ENCODE data around the gene DYNC2I2.

The DYNC2I2 gene

DNA sequence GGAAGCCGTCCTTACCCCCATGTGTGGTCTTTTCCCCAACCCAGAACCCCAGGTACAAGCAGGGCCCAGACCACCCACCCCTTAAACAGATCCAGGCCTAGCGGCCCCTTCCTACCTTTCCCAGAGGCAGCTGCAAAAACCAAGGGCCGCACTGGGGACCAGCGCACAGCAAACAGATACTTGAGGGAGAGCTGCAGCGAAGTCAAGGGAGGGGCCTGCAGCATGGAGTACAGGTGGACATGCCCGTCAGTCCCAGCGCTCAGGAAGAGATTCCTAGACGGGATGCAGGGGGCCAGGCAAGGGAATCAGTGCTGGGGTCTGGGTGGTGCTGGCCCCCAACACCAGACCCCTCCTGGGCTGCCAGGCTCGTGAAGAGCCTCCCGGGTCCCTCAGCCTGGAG, 22.5 kb downstream of the DYNC2I2 start:
- DNase-seq (ENCODE audit: low read depth) = no peak
- no peak overlapping the region for H3K4me3 ChIP-seq (ENCODE audit: low read depth, low read length)
- TF ChIP-seq CTCF (IDR thresholded peaks at IDR 0.05; ENCODE audit: low read depth, low read length) (no peak), POLR2A (IDR thresholded peaks at IDR 0.05; ENCODE audit: extremely low read depth, insufficient read length) (no peak)

GRCh38 chr9:128633601-128634000, 23.0 kb downstream of the DYNC2I2 start:
- H3K4me3 ChIP-seq (ENCODE audit: low read depth, low read length) = no peak overlapping the region
- no peak for DNase-seq (ENCODE audit: low read depth)
- TF ChIP-seq MYC (IDR thresholded peaks at IDR 0.05; ENCODE audit: low read depth, low read length) = no peak
- no peak for TF ChIP-seq MAX (IDR thresholded peaks at IDR 0.05; ENCODE audit: low read depth, low read length)
- no peak for TF ChIP-seq POLR2A (IDR thresholded peaks at IDR 0.05; ENCODE audit: extremely low read depth, insufficient read length)
- TF ChIP-seq CTCF (IDR thresholded peaks at IDR 0.05; ENCODE audit: low read depth, low read length) = no peak

- no peak overlapping the region for H3K4me3 ChIP-seq (ENCODE audit: low read depth, low read length)
- TF ChIP-seq MYC (IDR thresholded peaks at IDR 0.05; ENCODE audit: low read depth, low read length) = no peak
- no peak for TF ChIP-seq POLR2A (IDR thresholded peaks at IDR 0.05; ENCODE audit: extremely low read depth, insufficient read length)
- no peak for TF ChIP-seq CTCF (IDR thresholded peaks at IDR 0.05; ENCODE audit: low read depth, low read length)
- TF ChIP-seq MAX (IDR thresholded peaks at IDR 0.05; ENCODE audit: low read depth, low read length) = no peak
- DNase-seq (ENCODE audit: low read depth) = no peak
Measured at GRCh38 chr9:128633057-128633456, 23.6 kb downstream of the DYNC2I2 start.

- H3K4me3 ChIP-seq (ENCODE audit: low read depth, low read length) = no peak overlapping the region
- no peak for TF ChIP-seq MAX (IDR thresholded peaks at IDR 0.05; ENCODE audit: low read depth, low read length)
- no peak for TF ChIP-seq POLR2A (IDR thresholded peaks at IDR 0.05; ENCODE audit: extremely low read depth, insufficient read length)
- no peak for TF ChIP-seq CTCF (IDR thresholded peaks at IDR 0.05; ENCODE audit: low read depth, low read length)
- no peak for TF ChIP-seq MYC (IDR thresholded peaks at IDR 0.05; ENCODE audit: low read depth, low read length)
- no peak for DNase-seq (ENCODE audit: low read depth)
Measured at GRCh38 chr9:128632486-128632885, 24.2 kb downstream of the DYNC2I2 start.

- DNase-seq (ENCODE audit: low read depth) = no peak
- no peak overlapping the region for H3K4me3 ChIP-seq (ENCODE audit: low read depth, low read length)
- TF ChIP-seq MYC (IDR thresholded peaks at IDR 0.05; ENCODE audit: low read depth, low read length) (no peak), CTCF (IDR thresholded peaks at IDR 0.05; ENCODE audit: low read depth, low read length) (no peak), MAX (IDR thresholded peaks at IDR 0.05; ENCODE audit: low read depth, low read length) (no peak), POLR2A (IDR thresholded peaks at IDR 0.05; ENCODE audit: extremely low read depth, insufficient read length) (no peak)
Measured at GRCh38 chr9:128632066-128632465, 24.6 kb downstream of the DYNC2I2 start.

DNA sequence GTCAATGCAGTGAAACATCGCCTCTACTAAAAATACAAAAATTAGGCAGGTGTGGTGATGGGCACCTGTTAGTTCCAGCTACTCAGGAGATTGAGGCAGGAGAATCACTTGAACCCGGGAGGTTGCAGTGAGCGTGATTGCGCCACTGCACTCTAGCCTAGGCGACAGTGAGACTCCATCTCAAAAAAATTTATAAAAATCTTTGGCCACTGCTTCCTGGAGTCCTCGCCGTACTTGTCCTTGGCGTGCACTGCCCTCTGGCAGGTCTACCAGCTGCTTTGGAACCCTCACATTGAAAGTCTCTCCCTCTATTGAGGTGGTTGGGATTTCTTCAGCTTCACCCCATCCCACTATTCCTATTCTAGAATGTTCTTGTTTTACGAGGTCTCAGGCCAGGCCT, 25.0 kb downstream of the DYNC2I2 start:
- DNase-seq (ENCODE audit: low read depth) = no peak
- no peak for TF ChIP-seq CTCF (IDR thresholded peaks at IDR 0.05; ENCODE audit: low read depth, low read length)
- no peak for TF ChIP-seq MYC (IDR thresholded peaks at IDR 0.05; ENCODE audit: low read depth, low read length)
- TF ChIP-seq MAX (IDR thresholded peaks at IDR 0.05; ENCODE audit: low read depth, low read length) = no peak
- no peak for TF ChIP-seq POLR2A (IDR thresholded peaks at IDR 0.05; ENCODE audit: extremely low read depth, insufficient read length)
- no peak overlapping the region for H3K4me3 ChIP-seq (ENCODE audit: low read depth, low read length)
